DOHH2 (cell line): ENCODE results near the gene ZBTB16.

Source experiments
- EZH2phosphoT487 ChIP-seq: fragments of 200-600 bp; sonication (generic); IDR thresholded peaks from 2 replicates; pipeline ENCODE4 v1.6.1; 2017; ENCODE audit warnings: borderline replicate concordance, mild to moderate bottlenecking, antibody characterized with exemption, low read length, moderate library complexity, mixed read lengths
- TF ChIP-seq, protein P1 (sequence below): fragments of 200-600 bp; sonication (generic); IDR thresholded peaks from one replicate; pipeline ENCODE4 v1.5.1; 2014; ENCODE audit warnings: antibody characterized with exemption, mild to moderate bottlenecking, low read depth, low read length; ENCODE audit not compliant: poor library complexity, severe bottlenecking

DNA sequence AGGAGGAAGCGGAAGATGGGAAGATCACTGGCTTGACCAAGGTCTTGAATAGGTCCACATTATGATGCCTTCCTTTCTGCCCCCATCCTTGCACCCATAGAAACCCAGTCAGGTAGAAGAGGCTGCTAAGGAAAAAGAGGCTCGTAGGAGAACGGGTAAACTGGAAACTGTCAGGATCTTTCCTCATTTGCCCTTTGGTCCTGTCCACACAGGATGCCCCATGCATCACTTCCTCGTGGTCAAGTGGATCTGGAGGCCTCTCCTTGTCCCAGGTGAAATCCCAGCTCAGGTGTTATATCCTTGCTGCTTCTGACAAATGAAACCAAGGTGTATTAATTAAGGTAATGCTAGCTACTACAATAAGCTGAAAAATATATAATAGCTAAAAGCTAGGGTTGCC is 8.0 kb upstream of the ZBTB16 start:
- TF ChIP-seq, protein P1, sequence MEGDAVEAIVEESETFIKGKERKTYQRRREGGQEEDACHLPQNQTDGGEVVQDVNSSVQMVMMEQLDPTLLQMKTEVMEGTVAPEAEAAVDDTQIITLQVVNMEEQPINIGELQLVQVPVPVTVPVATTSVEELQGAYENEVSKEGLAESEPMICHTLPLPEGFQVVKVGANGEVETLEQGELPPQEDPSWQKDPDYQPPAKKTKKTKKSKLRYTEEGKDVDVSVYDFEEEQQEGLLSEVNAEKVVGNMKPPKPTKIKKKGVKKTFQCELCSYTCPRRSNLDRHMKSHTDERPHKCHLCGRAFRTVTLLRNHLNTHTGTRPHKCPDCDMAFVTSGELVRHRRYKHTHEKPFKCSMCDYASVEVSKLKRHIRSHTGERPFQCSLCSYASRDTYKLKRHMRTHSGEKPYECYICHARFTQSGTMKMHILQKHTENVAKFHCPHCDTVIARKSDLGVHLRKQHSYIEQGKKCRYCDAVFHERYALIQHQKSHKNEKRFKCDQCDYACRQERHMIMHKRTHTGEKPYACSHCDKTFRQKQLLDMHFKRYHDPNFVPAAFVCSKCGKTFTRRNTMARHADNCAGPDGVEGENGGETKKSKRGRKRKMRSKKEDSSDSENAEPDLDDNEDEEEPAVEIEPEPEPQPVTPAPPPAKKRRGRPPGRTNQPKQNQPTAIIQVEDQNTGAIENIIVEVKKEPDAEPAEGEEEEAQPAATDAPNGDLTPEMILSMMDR = no peak
- no peak for TF ChIP-seq EZH2phosphoT487
